Measurements from ENCODE around the gene ALOX15.

GRCh38 chr17:4593021-4593421, 48.5 kb downstream of the ALOX15 start:
- no peak for TF ChIP-seq POLR2AphosphoS5 (IDR thresholded peaks at IDR 0.05; ENCODE audit: low read depth, low read length)
- no peak for TF ChIP-seq POLR2A (IDR thresholded peaks at IDR 0.05; ENCODE audit: low read depth, low read length)
